K562 (cell line): ENCODE measurements around the gene ABLIM2. TPM values are rescaled to one million over a fixed set of nuclear protein-coding genes. Genes with fewer than 3 reads are reported as not detected.

Experiments
- ATAC-seq: fragments of 200-7000 bp; cut with Tn5 transposase; 3 replicates; pipeline ENCODE4 v1.9.1; 2020; ENCODE audit warnings: moderate library complexity
- BruUV-seq: library from RNA; stranded (reverse); fragments of 400-500 nt; replicated peaks from 2 replicates; lab custom pipeline; 2021; lab: Mats Ljungman, UMichigan
- CTCF ChIA-PET: fragments of 300-600 bp; formaldehyde crosslinking; extraction: SDS; loops from one replicate; lab custom pipeline; 2021; ENCODE audit warnings: low intra/inter-chr PET ratio; lab: Yijun Ruan, JAX
- POLR2A ChIA-PET: fragments of 300-600, 350-650 bp; sonication (Branson Sonifier 250); formaldehyde crosslinking; extraction: SDS; loops from one replicate; lab custom pipeline; 2021; ENCODE audit warnings: antibody characterized with exemption, inconsistent platforms; lab: Yijun Ruan, JAX
- DNase-seq, 4 experiments: peaks; one replicate each; pipeline versions ENCODE4 v3.0.0 to v3.0.0-alpha.2; 2011 to 2018; ENCODE audit warnings: low spot score in 3 of 4, mixed read lengths in 3 of 4; ENCODE audit errors: extremely low read depth in 1 of 4
- FAIRE-seq: peaks from 2 replicates; lab custom pipeline; 2011; peaks lifted over from hg19 to GRCh38; lab: Jason Lieb, UNC
- H2AFZ ChIP-seq: 2 replicates; pipeline ENCODE4 v1.6.0; 2011; ENCODE audit warnings: low read depth, low read length, control low read depth, inconsistent platforms
- H3K27ac ChIP-seq: fragments of 200-600 bp; 3 replicates; pipeline ENCODE4 v1.8.0; 2011; ENCODE audit warnings: low read depth, mild to moderate bottlenecking, control low read depth, inconsistent platforms, low read length, moderate library complexity, mixed read lengths; ENCODE audit errors: extremely low read depth
- H3K27me3 ChIP-seq, 2 experiments: fragments of 300-600 bp in 1 of 2; 2 replicates in 1 of 2; 3 replicates in 1 of 2; pipeline versions ENCODE4 v1.6.0 to v1.8.0; 2011; ENCODE audit warnings: inconsistent platforms in 2 of 2, low read length in 2 of 2, mild to moderate bottlenecking in 1 of 2, mixed read lengths in 1 of 2, moderate library complexity in 1 of 2; ENCODE audit not compliant: control insufficient read depth in 2 of 2, insufficient read depth in 2 of 2
- H3K36me3 ChIP-seq: fragments of 300-600 bp; 3 replicates; pipeline ENCODE4 v1.8.0; 2011; ENCODE audit warnings: mild to moderate bottlenecking, low read length, inconsistent platforms; ENCODE audit not compliant: control insufficient read depth, insufficient read depth
- H3K4me1 ChIP-seq, 2 experiments: fragments of 200-600 bp in 1 of 2; replicated peaks in 1 of 2; 2 replicates in 1 of 2; 3 replicates in 1 of 2; pipeline versions ENCODE4 v1.5.1 to v1.8.0; 2011; ENCODE audit warnings: inconsistent platforms in 2 of 2, low read length in 2 of 2, mild to moderate bottlenecking in 1 of 2, mixed read lengths in 1 of 2, moderate library complexity in 1 of 2; ENCODE audit not compliant: control insufficient read depth in 2 of 2, insufficient read depth in 2 of 2
- H3K4me2 ChIP-seq: 2 replicates; pipeline ENCODE4 v1.6.1; 2011; ENCODE audit warnings: low read length, control low read depth, inconsistent platforms, mixed read lengths; ENCODE audit not compliant: insufficient read depth
- H3K4me3 ChIP-seq: fragments of 200-600 bp; sonication (generic), shearing (Covaris generic); 2 replicates; pipeline ENCODE4 v1.5.1; 2016; ENCODE audit warnings: control low read depth, inconsistent platforms
- H3K79me2 ChIP-seq: fragments of 200-600 bp; 3 replicates; pipeline ENCODE4 v1.8.0; 2011; ENCODE audit warnings: low read length, inconsistent platforms; ENCODE audit not compliant: control insufficient read depth, insufficient read depth
- H3K9ac ChIP-seq, 2 experiments: 2 replicates each; pipeline versions ENCODE4 v1.6.0 to v1.6.1; 2011; ENCODE audit warnings: low read depth in 2 of 2, low read length in 2 of 2, control low read depth in 1 of 2, inconsistent platforms in 1 of 2, mild to moderate bottlenecking in 1 of 2, mixed read lengths in 1 of 2; ENCODE audit not compliant: insufficient read depth in 1 of 2
- H3K9me1 ChIP-seq: one replicate; pipeline ENCODE4 v1.6.0; 2011; ENCODE audit warnings: inconsistent platforms, mild to moderate bottlenecking, low read length, moderate library complexity; ENCODE audit not compliant: control insufficient read depth, insufficient read depth
- H3K9me3 ChIP-seq: replicated peaks from 2 replicates; pipeline ENCODE4 v1.5.1; 2011; ENCODE audit warnings: low read depth, low read length, inconsistent platforms; ENCODE audit not compliant: control insufficient read depth, insufficient read depth
- H4K20me1 ChIP-seq: replicated peaks from 2 replicates; pipeline ENCODE4 v1.6.1; 2011; ENCODE audit warnings: low read length, inconsistent platforms, mixed read lengths; ENCODE audit not compliant: control insufficient read depth, insufficient read depth
- CBX5 ChIP-seq: IDR thresholded peaks from 2 replicates; pipeline ENCODE4 v1.6.1; 2014; ENCODE audit warnings: low read depth, borderline replicate concordance
- EZH2 ChIP-seq: IDR thresholded peaks from 2 replicates; pipeline ENCODE4 v1.6.1; 2012; ENCODE audit warnings: low read depth, mild to moderate bottlenecking, inconsistent platforms, low read length, borderline replicate concordance
- KHSRP ChIP-seq: fragments of 450-650 bp; IDR thresholded peaks from 2 replicates; pipeline ENCODE4 v1.6.1; 2017
- NONO ChIP-seq, 2 experiments: fragments of 200-400 bp in 1 of 2; fragments of 450-650 bp in 1 of 2; formaldehyde crosslinking in 1 of 2; IDR thresholded peaks; 2 replicates each; pipeline ENCODE4 v1.6.1; 2017; ENCODE audit warnings: low read depth in 2 of 2, mild to moderate bottlenecking in 2 of 2, moderate library complexity in 2 of 2, low read length in 1 of 2
- PHB2 ChIP-seq: fragments of 450-650 bp; IDR thresholded peaks from 2 replicates; pipeline ENCODE4 v1.6.1; 2017; ENCODE audit warnings: low read depth
- POLR2B ChIP-seq: fragments of 450-650 bp; IDR thresholded peaks from 2 replicates; pipeline ENCODE4 v1.6.1; 2018; ENCODE audit warnings: low read depth; ENCODE audit not compliant: partially characterized antibody
- UBTF ChIP-seq, 2 experiments: IDR thresholded peaks; 2 replicates each; pipeline ENCODE4 v1.6.1; 2012; ENCODE audit warnings: improper control_type of control experiment in 2 of 2, low read depth in 2 of 2, low read length in 2 of 2, borderline replicate concordance in 1 of 2
- USF2 ChIP-seq: sonication (generic); formaldehyde crosslinking; IDR thresholded peaks from 2 replicates; pipeline ENCODE4 v1.5.0; 2020; ENCODE audit warnings: missing genetic modification reagents
- VEZF1 ChIP-seq: fragments of 200-800 bp; sonication (Bioruptor generic); IDR thresholded peaks from 2 replicates; pipeline ENCODE4 v1.6.1; 2017; ENCODE audit warnings: missing genetic modification characterization, missing compliant biosample characterization
- WGBS: fragments of 100-300 bp; shearing (Covaris generic); methylation state at CpG from one replicate; pipeline ENCODE4 v1.1.6; 2016; ENCODE audit warnings: low coverage, mixed read lengths; ENCODE audit not compliant: insufficient coverage; ENCODE audit errors: missing lambda C conversion rate; 5-methylcytosine and 5-hydroxymethylcytosine counted together
- in situ Hi-C: fragments of 300-500 bp; cut with MboI; formaldehyde crosslinking; loops from 4 replicates; pipeline ENCODE4 v1.15.0; 2018; ENCODE audit warnings: inconsistent platforms, mixed read lengths
- intact Hi-C: fragments of 100-400 bp; cut with micrococcal nuclease; formaldehyde crosslinking; loops from 2 replicates; pipeline ENCODE4 v1.14.2; 2022
- polyA plus RNA-seq, 8 experiments: library from polyadenylated mRNA; depleted of rRNA in 4 of 8; stranded (reverse) in 5 of 8; unstranded in 3 of 8; fragments of >200 nt; fragmentation: Nextera tagmentation in 2 of 8; fragmentation: Illumina TruSeq in 1 of 8; extraction: Ambion mirVana in 2 of 8; extraction: Trizol in 1 of 8; gene quantifications; 2 replicates each; pipeline versions ENCODE4 v1.2.1 to v1.2.3, GENCODE V29; 2011 to 2014; ENCODE audit warnings: inconsistent platforms in 1 of 8, missing spikeins in 1 of 8
- total RNA-seq, 7 experiments: library from RNA; depleted of rRNA in 6 of 7; stranded (reverse); fragments of >200 nt in 6 of 7; fragmentation: Illumina TruSeq in 2 of 7; extraction: Trizol in 2 of 7; gene quantifications; 2 replicates each; pipeline versions ENCODE4 v1.2.1 to v1.2.3, GENCODE V29; 2011 to 2021; ENCODE audit warnings: low replicate concordance in 1 of 7

Gene ABLIM2
- total and polyA plus RNA-seq, 9 of the 15 experiments (the other 6 are each of a cell fraction or from before 2014, with no cell fraction given), result not detected

- no peaks in the 10 kb centered on the region for H3K9me3 ChIP-seq
- in situ Hi-C loops (no loop called here), intact Hi-C loops (no loop called here)
- POLR2A ChIA-PET, result interaction anchor here (1.2 kb wide), 1 partner anchor 10 kb away, joined by 5 read pairs; no protein-coding TSS in a partner anchor
- H3K9me1 ChIP-seq, result no peaks in the 10 kb centered on the region
- 2% methylated on average over 4 of the region's 4 CpGs for WGBS
- H3K27me3 ChIP-seq, result peaks cover 20 to 85% of the 10 kb centered on the region in 2 experiments; a peak in 4 of 5 replicates
- CTCF ChIA-PET, result no interaction called here
- no peak overlapping the region for H3K9ac ChIP-seq
- peaks cover 0 to 7% of the 10 kb centered on the region in 2 experiments; a peak in 2 of 5 replicates for H3K4me1 ChIP-seq
- H2AFZ ChIP-seq, result no peak overlapping the region
- no peak for ATAC-seq
- H3K4me3 ChIP-seq, result no peak overlapping the region
- FAIRE-seq, result no peak
- DNase-seq, result no peak
- TF ChIP-seq POLR2B, result no peak
- TF ChIP-seq NONO (IDR thresholded peaks at IDR 0.05; ENCODE audit: low read depth in 2 of 2, low read length in 1 of 2), result no peak
- no peak for TF ChIP-seq UBTF (IDR thresholded peaks at IDR 0.05; ENCODE audit: borderline replicate concordance in 1 of 2, low read depth in 2 of 2, low read length in 2 of 2)
- TF ChIP-seq VEZF1 (CRISPR knock-in tag), result no peak
- TF ChIP-seq CBX5, result no peak
- TF ChIP-seq PHB2, result no peak
- TF ChIP-seq USF2 (CRISPR knock-in tag), result no peak
- TF ChIP-seq EZH2, result no peak
- no peak for TF ChIP-seq KHSRP
- no peak overlapping the region for H3K4me2 ChIP-seq
- BruUV-seq, result no TSS peak
- no peaks in the 10 kb centered on the region for H3K36me3 ChIP-seq
- no peaks in the 10 kb centered on the region for H3K79me2 ChIP-seq
- H4K20me1 ChIP-seq, result 0 out of 2 replicates have a peak, but pooled peaks cover 16% of the 10 kb centered on the region
- no peak overlapping the region for H3K27ac ChIP-seq
Observed at GRCh38 chr4:8050180-8050554, 108.4 kb downstream of the ABLIM2 start.
